ENCODE measurements around the gene COL26A1. TPM values are rescaled to one million over a fixed set of nuclear protein-coding genes. Genes with fewer than 3 reads are reported as not detected.

COL26A1 gene
- total RNA-seq, 1 experiment from 2014 or later = 0.20 TPM

DNA sequence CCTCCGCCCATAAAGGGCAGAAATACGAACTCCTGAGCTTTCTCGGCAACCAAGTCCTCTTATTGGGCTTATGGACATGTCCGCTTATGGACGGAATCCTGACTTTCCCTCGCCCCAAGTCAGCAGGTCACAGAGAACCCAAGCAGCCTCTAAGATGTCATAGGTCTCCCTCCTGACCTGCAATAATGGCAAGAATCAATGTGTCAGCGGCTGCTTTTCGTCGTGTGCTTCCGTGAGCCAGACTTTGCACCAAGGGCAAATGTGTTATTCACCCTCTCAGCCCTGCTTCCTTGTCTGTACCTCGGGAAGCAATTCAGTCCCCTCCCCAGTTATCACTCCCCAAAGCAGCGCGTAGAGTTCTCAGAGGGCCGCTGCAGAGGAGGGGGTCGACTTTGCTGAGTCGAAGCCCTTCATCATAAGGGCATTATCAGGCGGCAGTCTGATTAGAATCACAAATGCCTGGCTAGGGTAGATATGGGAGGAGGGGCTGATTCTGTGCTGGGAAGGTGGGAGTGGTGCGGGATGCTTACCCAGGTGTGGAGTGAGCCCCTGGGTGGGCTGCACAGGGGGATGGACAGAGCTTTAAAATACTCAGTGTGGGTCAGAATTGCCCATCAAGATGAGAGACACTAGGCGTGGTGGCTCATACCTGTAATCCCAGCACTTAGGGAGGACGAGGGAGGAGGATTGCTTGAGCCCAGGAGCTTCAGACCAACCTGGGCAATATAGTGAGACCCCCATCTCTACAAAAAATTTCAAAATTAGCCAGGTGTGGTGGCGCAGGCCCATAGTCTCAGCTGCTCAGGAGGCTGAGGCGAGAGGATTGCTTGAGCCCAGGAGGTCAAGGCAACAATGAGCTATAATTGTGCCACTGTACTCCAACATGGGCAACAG is 36.0 kb downstream of the COL26A1 start:
- POLR2A ChIA-PET (ENCODE audit: unreplicated experiment) = no interaction called here

DNA sequence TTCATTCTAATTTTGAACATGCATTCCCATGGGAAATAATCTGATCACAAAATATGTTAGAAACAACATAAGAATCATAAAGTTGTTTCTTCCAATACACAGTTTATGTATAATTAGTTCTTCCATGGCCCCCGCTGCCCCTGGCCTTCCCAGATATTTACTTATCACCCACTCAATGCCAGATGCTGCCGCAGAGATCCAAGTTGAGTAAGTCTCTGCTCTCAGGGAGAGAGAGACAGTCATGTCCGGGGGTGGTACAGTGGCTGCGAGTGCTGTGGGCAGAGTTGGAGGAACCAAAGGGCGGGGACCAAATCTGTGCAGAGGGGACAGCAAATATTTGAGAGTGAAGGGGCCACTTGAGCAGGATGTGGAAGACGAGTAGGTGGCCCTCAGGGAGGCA is 37.1 kb downstream of the COL26A1 start:
- no peak overlapping the region for H3K27ac ChIP-seq

More for the DNA sequence above, 36.0 kb downstream of the COL26A1 start:
- intact Hi-C loops (cut with micrococcal nuclease; ENCODE audit: unreplicated experiment) = no loop called here
- DNase-seq = no peak
- no TSS peak for BruUV-seq (replicated peaks)
- no peaks in the 10 kb centered on the region for H3K36me3 ChIP-seq (ENCODE audit: low read depth)
- no peak overlapping the region for H3K4me2 ChIP-seq
- TF ChIP-seq, protein P1, sequence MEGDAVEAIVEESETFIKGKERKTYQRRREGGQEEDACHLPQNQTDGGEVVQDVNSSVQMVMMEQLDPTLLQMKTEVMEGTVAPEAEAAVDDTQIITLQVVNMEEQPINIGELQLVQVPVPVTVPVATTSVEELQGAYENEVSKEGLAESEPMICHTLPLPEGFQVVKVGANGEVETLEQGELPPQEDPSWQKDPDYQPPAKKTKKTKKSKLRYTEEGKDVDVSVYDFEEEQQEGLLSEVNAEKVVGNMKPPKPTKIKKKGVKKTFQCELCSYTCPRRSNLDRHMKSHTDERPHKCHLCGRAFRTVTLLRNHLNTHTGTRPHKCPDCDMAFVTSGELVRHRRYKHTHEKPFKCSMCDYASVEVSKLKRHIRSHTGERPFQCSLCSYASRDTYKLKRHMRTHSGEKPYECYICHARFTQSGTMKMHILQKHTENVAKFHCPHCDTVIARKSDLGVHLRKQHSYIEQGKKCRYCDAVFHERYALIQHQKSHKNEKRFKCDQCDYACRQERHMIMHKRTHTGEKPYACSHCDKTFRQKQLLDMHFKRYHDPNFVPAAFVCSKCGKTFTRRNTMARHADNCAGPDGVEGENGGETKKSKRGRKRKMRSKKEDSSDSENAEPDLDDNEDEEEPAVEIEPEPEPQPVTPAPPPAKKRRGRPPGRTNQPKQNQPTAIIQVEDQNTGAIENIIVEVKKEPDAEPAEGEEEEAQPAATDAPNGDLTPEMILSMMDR (conservative IDR thresholded peaks at IDR 0.05) = no peak
- TF ChIP-seq EZH2 (IDR thresholded peaks at IDR 0.05; ENCODE audit: low read depth) = no peak
- H3K4me1 ChIP-seq (replicated peaks; ENCODE audit: insufficient read depth) = peaks cover 14% of the 10 kb centered on the region
- H3K27ac ChIP-seq = no peak overlapping the region
- H3K79me2 ChIP-seq (ENCODE audit: low read depth) = no peaks in the 10 kb centered on the region
- H3K27me3 ChIP-seq (ENCODE audit: insufficient read depth, low read depth) = no peaks in the 10 kb centered on the region; the same call in none of the 2 replicates
- H2AFZ ChIP-seq = no peak overlapping the region
- no peak overlapping the region for H3K4me3 ChIP-seq
- H3K9me3 ChIP-seq (ENCODE audit: insufficient read depth, low read depth) = no peaks in the 10 kb centered on the region
- peaks cover 8% of the 10 kb centered on the region; the same call in 1 of the 2 replicates for H3F3A ChIP-seq (ENCODE audit: insufficient read depth, low read depth)
- H3K9me2 ChIP-seq (ENCODE audit: insufficient read depth) = no peaks in the 10 kb centered on the region
- H4K20me1 ChIP-seq (ENCODE audit: insufficient read depth) = no peaks in the 10 kb centered on the region
- CTCF ChIA-PET = interaction anchor here (0.5 kb wide), 1 partner anchor 338 kb away, joined by 8 read pairs; no protein-coding TSS in a partner anchor

DNA sequence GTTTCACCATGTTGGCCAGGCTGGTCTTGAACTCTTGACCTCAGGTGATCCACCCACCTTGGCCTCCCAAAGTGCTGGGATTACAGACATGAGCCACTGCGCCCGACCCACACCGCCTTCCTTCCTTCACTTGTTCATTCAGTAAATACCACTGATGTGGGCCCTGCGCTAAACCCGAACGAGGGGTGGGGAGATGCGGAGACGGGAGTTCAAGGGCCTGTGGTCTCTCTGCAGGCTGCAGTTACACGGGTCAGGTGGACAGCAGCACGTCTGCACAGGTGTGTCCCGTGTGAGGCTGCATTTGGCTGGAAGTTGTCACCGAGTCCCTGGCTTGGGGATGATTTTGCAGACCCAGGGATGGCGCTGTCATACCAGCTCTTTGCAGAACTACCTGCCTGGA is 38.1 kb downstream of the COL26A1 start:
- Histone ChIP-seq H3K4me2 (no peak overlapping the region), H3K9me2 (ENCODE audit: insufficient read depth) (no peaks in the 10 kb centered on the region), H3K27me3 (ENCODE audit: insufficient read depth, low read depth) (peaks cover 2% of the 10 kb centered on the region), H3F3A (ENCODE audit: insufficient read depth, low read depth) (peaks cover 8% of the 10 kb centered on the region; the same call in 1 of the 2 replicates), H3K4me3 (no peak overlapping the region), H3K36me3 (ENCODE audit: low read depth) (no peaks in the 10 kb centered on the region), H3K79me2 (ENCODE audit: low read depth) (no peaks in the 10 kb centered on the region), H3K27ac (no peak overlapping the region), H2AFZ (no peak overlapping the region), H3K9me3 (ENCODE audit: insufficient read depth, low read depth) (no peaks in the 10 kb centered on the region), H3K4me1 (replicated peaks; ENCODE audit: insufficient read depth) (peaks cover 14% of the 10 kb centered on the region), H4K20me1 (ENCODE audit: insufficient read depth) (no peaks in the 10 kb centered on the region)
- ChIA-PET CTCF (no interaction called here), POLR2A (ENCODE audit: unreplicated experiment) (no interaction called here)
- no peak for DNase-seq
- TF ChIP-seq, protein P1 (conservative IDR thresholded peaks at IDR 0.05) = no peak
- TF ChIP-seq EZH2 (IDR thresholded peaks at IDR 0.05; ENCODE audit: low read depth) = no peak
- no TSS peak for BruUV-seq (replicated peaks)
- intact Hi-C loops (cut with micrococcal nuclease; ENCODE audit: unreplicated experiment) = no loop called here

More for the DNA sequence above, 37.1 kb downstream of the COL26A1 start:
- intact Hi-C loops (cut with micrococcal nuclease; ENCODE audit: unreplicated experiment) = no loop called here
- peaks cover 14% of the 10 kb centered on the region for H3K4me1 ChIP-seq (replicated peaks; ENCODE audit: insufficient read depth)
- H3K9me2 ChIP-seq (ENCODE audit: insufficient read depth) = no peaks in the 10 kb centered on the region
- no peak overlapping the region for H2AFZ ChIP-seq
- no peaks in the 10 kb centered on the region for H4K20me1 ChIP-seq (ENCODE audit: insufficient read depth)
- H3F3A ChIP-seq (ENCODE audit: insufficient read depth, low read depth) = peaks cover 8% of the 10 kb centered on the region; the same call in 1 of the 2 replicates
- no peaks in the 10 kb centered on the region for H3K79me2 ChIP-seq (ENCODE audit: low read depth)
- no TSS peak for BruUV-seq (replicated peaks)
- TF ChIP-seq EZH2 (IDR thresholded peaks at IDR 0.05; ENCODE audit: low read depth) = no peak
- TF ChIP-seq, protein P1 (conservative IDR thresholded peaks at IDR 0.05) = no peak
- ChIA-PET POLR2A (ENCODE audit: unreplicated experiment) (no interaction called here), CTCF (no interaction called here)
- H3K4me2 ChIP-seq = no peak overlapping the region
- DNase-seq = no peak
- H3K4me3 ChIP-seq = no peak overlapping the region
- H3K9me3 ChIP-seq (ENCODE audit: insufficient read depth, low read depth) = no peaks in the 10 kb centered on the region
- no peaks in the 10 kb centered on the region for H3K36me3 ChIP-seq (ENCODE audit: low read depth)
- H3K27me3 ChIP-seq (ENCODE audit: insufficient read depth, low read depth) = no peaks in the 10 kb centered on the region; the same call in none of the 2 replicates

Data from PC-9 (cell line).